ENCODE data around the gene SHISA9.

DNA sequence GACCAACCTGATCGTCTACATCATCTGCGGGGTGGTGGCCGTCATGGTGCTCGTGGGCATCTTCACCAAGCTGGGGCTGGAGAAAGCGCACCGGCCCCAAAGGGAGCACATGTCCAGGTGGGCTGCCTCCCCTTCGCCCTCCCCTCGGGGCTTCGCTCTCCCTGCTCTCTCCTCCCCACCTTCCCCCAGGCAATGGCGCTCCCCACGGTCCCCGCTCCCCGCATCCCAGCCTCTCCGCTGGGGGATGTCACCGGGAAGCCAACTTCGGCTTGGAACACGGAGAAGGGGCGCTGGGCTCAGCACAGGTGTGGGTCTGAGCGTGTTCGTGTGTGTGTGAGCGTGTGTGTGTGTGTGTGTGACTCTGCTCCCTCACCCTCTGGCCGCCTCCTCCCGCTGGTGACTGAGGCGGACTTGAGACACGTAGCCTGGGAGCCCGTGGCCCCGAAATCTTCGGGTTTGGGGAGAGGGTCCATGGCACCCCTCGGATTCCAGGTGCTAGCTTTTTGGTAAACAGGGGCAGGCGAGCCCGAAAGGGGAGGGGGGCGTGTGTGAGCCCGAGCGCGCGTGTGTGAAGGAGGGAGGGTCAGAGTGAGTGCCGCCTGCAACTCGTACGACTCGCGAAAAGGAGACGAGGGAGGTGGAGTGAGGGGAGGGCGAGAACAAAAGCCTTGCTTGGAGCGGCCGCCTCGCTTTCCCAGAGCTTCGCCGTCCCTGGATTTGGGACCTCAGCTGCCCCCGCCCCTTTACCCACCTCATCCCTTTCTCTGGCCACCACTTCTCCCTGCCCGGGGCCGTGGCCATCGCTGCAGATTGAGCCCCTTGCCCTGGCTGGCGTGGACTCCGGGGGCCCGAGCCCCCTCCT is 1.3 kb downstream of the SHISA9 start:
- TF ChIP-seq, protein P1, sequence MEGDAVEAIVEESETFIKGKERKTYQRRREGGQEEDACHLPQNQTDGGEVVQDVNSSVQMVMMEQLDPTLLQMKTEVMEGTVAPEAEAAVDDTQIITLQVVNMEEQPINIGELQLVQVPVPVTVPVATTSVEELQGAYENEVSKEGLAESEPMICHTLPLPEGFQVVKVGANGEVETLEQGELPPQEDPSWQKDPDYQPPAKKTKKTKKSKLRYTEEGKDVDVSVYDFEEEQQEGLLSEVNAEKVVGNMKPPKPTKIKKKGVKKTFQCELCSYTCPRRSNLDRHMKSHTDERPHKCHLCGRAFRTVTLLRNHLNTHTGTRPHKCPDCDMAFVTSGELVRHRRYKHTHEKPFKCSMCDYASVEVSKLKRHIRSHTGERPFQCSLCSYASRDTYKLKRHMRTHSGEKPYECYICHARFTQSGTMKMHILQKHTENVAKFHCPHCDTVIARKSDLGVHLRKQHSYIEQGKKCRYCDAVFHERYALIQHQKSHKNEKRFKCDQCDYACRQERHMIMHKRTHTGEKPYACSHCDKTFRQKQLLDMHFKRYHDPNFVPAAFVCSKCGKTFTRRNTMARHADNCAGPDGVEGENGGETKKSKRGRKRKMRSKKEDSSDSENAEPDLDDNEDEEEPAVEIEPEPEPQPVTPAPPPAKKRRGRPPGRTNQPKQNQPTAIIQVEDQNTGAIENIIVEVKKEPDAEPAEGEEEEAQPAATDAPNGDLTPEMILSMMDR (IDR thresholded peaks at IDR 0.05; ENCODE audit: insufficient read depth, low read length) = no peak
- TF ChIP-seq GABPA (IDR thresholded peaks at IDR 0.05; ENCODE audit: low read depth) (no peak), POLR2AphosphoS5 (IDR thresholded peaks at IDR 0.05; ENCODE audit: low read depth) (no peak), SPI1 (IDR thresholded peaks at IDR 0.05; ENCODE audit: borderline replicate concordance, low read depth) (no peak)
- TF ChIP-seq, protein P2, sequence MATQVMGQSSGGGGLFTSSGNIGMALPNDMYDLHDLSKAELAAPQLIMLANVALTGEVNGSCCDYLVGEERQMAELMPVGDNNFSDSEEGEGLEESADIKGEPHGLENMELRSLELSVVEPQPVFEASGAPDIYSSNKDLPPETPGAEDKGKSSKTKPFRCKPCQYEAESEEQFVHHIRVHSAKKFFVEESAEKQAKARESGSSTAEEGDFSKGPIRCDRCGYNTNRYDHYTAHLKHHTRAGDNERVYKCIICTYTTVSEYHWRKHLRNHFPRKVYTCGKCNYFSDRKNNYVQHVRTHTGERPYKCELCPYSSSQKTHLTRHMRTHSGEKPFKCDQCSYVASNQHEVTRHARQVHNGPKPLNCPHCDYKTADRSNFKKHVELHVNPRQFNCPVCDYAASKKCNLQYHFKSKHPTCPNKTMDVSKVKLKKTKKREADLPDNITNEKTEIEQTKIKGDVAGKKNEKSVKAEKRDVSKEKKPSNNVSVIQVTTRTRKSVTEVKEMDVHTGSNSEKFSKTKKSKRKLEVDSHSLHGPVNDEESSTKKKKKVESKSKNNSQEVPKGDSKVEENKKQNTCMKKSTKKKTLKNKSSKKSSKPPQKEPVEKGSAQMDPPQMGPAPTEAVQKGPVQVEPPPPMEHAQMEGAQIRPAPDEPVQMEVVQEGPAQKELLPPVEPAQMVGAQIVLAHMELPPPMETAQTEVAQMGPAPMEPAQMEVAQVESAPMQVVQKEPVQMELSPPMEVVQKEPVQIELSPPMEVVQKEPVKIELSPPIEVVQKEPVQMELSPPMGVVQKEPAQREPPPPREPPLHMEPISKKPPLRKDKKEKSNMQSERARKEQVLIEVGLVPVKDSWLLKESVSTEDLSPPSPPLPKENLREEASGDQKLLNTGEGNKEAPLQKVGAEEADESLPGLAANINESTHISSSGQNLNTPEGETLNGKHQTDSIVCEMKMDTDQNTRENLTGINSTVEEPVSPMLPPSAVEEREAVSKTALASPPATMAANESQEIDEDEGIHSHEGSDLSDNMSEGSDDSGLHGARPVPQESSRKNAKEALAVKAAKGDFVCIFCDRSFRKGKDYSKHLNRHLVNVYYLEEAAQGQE (IDR thresholded peaks at IDR 0.05; ENCODE audit: insufficient replicate concordance, low read depth) = no peak

All from HL-60 (cell line).